GM12875 (cell line): Measurements from ENCODE around the gene EEF2KMT.
A peak's percentile ranks its signal among the peaks of the same experiment; 100 is the strongest.
"Not testable (repeated sequence)": the region's sequence is repeated elsewhere in the genome, so short reads cannot be mapped to it uniquely, and the experiment has no call there.

Experiments
- H3K4me3 ChIP-seq: one replicate; pipeline ENCODE4 v1.5.1; 2011; ENCODE audit warnings: low read depth, low read length, control low read depth
- CTCF ChIP-seq: IDR thresholded peaks from 2 replicates; pipeline ENCODE4 v1.5.1; 2011; ENCODE audit warnings: low read depth, mild to moderate bottlenecking, control low read depth, inconsistent platforms, low read length, moderate library complexity, borderline replicate concordance; ENCODE audit not compliant: insufficient read depth

The EEF2KMT gene

DNA sequence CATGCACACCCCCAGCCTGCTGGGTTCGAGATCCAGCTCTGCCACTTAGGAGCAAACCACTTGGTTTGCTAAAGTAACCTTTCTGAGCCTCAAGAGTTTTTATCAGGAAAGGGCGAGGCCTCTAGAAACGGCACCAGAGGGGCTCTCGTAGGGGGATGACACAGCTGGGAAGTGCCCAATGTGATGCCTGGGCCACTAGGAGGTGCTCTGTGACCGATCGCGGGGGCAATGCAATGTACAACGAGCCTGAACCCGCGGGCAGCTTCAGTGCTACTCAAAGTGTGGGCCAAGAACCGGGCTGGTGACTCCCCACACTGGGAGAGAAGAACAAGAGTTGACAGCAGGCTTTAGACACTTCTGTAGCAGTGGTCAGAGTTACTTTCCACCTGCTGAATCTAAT is 41.2 kb downstream of the EEF2KMT start:
- peak; percentile 79 for TF ChIP-seq CTCF

DNA sequence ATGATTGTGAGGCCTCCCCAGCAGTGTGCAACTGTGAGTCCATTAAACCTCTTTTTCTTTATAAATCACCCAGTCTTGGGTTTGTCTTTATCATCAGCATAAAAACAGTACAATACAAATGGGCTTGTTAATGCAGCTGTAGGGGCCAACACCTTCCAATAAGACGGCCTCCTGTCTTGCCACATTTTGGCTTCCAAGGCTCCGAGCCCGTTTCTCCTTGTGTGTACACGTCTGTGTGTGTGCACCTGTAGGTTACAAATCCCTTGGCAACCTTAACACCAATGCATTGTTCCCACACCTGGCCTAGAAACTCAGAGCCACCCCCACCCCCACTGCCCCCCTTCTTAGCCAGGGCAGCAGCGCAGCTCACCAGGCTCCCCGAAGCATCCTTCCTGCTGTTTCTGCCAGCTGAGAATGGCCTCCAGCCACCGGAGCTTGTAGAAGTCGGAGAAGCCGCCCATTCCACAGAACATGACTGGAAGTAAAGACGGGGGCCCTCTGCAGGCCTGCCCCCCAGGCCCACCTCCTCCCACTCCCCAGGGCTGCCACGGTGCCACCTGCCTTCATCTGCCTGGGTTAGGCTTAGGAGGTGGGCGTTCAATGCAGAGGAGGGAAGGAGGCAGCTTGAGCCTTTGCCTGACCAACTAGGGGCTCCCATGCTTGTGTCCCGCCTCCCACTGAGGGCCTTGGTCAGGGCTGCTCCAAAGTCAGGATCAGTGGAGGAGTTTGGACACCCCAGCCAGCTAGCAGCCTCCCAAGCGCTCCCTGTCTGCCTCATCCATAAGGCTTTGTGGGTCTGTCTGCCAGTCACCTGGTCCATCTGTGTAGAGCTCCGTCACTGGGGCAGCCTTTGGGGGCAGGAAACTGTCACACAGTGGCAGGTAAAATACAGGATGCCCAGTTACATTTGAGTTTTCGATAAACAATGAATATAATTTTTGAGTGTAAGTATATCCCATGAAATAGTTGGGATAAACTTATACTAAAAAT is 42.4 kb downstream of the EEF2KMT start:
- no peak overlapping the region for H3K4me3 ChIP-seq
- no peak for TF ChIP-seq CTCF

More for the DNA sequence above, 41.2 kb downstream of the EEF2KMT start:
- H3K4me3 ChIP-seq, result no peak overlapping the region

DNA sequence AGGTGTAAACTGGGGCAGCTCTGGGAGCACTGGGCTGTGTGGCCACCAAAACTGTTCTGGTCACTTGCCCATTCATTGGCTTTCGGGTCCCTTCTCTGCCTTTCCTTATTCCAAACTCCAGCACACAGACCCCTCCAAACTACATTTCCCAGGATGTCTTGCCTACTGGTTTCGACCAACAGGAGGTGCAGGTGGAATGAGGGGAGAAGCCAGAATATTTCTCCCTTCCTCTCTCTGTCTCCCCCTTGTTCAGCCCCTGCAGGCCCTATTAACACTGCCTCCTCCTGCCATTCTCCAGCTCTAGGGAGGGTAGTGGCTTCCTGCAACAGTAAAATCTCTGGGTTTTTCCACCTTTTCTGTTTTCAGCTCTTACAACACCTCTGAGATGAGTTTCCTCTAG is 50.7 kb downstream of the EEF2KMT start:
- no peak overlapping the region for H3K4me3 ChIP-seq
- TF ChIP-seq CTCF, result no peak

GRCh38 chr16:5045499-5046115 is 52.0 kb downstream of the EEF2KMT start:
- H3K4me3 ChIP-seq, result no peak overlapping the region
- no peak for TF ChIP-seq CTCF

- not testable (repeated sequence) for H3K4me3 ChIP-seq
Observed at GRCh38 chr16:5044581-5044980, 53.0 kb downstream of the EEF2KMT start.

- no peak overlapping the region for H3K4me3 ChIP-seq
- no peak for TF ChIP-seq CTCF
Observed at GRCh38 chr16:5044011-5044540, 53.5 kb downstream of the EEF2KMT start.

- no peak overlapping the region for H3K4me3 ChIP-seq
- no peak for TF ChIP-seq CTCF
Observed at GRCh38 chr16:5042574-5043171, 54.9 kb downstream of the EEF2KMT start.
